ENCODE results near the gene FGD6.

GRCh38 chr12:95230313-95230712, 13.0 kb upstream of the FGD6 start:
- TF ChIP-seq CTCF (conservative IDR thresholded peaks at IDR 0.05; ENCODE audit: low read length) (no peak), EZH2phosphoT487 (IDR thresholded peaks at IDR 0.05; ENCODE audit: borderline replicate concordance, low read depth, low read length) (no peak)
